C4-2B (cell line): ENCODE measurements around the gene KAZN.

Experiments used
- H3K27ac ChIP-seq: fragments of 450-650 bp; 2 replicates; pipeline ENCODE4 v1.5.1; 2017
- ZFX ChIP-seq: fragments of 450-650 bp; IDR thresholded peaks from 2 replicates; pipeline ENCODE4 v1.6.1; 2017
- TF ChIP-seq, protein P1 (sequence below): fragments of 450-650 bp; conservative IDR thresholded peaks from 2 replicates; pipeline ENCODE4 v1.5.1; 2017; ENCODE audit warnings: mild to moderate bottlenecking

KAZN gene

DNA sequence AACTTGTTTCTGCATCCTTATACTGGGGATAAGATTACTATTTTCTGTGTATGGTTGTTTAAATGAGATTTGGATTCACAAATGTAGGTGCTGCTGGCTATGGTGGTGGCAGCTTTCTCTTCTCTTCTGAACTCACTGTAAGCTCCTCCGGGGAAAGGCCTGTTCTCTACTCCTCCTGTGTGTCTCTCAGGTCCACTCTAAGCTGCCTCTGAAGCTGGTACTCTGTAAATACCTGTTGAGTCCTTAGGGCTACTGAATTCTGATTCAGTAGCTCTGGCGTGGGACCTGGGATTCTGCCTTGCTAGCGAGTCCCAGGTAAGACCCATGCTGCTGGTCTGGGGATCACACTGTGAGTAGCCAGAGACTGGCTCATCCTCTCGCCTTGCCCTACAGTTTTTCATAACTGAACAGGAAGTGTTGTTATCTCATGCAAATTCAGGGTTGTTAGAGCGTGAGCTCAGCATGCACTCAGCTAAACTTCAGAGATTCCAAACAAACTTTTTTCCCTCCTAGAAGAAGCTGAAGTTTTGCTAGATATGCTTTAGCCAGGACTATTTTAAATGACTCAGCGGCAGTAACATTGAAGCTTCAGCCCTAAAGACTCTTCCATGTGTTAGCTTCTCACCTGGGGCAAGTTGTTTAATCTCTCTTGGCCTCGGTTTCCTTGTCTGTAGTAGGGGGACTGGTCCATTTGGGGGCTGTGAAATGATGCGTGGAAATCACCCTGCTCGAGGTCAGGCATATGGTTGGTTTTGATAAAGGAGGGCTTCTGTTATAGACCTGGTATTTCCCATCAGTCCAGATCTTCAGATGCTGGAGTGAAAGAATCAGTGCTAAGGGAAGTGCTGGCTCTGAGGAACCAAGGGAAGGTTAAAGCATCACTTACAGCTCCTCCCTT is 283.5 kb downstream of the KAZN start:
- TF ChIP-seq, protein P1, sequence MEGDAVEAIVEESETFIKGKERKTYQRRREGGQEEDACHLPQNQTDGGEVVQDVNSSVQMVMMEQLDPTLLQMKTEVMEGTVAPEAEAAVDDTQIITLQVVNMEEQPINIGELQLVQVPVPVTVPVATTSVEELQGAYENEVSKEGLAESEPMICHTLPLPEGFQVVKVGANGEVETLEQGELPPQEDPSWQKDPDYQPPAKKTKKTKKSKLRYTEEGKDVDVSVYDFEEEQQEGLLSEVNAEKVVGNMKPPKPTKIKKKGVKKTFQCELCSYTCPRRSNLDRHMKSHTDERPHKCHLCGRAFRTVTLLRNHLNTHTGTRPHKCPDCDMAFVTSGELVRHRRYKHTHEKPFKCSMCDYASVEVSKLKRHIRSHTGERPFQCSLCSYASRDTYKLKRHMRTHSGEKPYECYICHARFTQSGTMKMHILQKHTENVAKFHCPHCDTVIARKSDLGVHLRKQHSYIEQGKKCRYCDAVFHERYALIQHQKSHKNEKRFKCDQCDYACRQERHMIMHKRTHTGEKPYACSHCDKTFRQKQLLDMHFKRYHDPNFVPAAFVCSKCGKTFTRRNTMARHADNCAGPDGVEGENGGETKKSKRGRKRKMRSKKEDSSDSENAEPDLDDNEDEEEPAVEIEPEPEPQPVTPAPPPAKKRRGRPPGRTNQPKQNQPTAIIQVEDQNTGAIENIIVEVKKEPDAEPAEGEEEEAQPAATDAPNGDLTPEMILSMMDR, result no peak
- TF ChIP-seq ZFX, result no peak
- H3K27ac ChIP-seq, result no peak overlapping the region

DNA sequence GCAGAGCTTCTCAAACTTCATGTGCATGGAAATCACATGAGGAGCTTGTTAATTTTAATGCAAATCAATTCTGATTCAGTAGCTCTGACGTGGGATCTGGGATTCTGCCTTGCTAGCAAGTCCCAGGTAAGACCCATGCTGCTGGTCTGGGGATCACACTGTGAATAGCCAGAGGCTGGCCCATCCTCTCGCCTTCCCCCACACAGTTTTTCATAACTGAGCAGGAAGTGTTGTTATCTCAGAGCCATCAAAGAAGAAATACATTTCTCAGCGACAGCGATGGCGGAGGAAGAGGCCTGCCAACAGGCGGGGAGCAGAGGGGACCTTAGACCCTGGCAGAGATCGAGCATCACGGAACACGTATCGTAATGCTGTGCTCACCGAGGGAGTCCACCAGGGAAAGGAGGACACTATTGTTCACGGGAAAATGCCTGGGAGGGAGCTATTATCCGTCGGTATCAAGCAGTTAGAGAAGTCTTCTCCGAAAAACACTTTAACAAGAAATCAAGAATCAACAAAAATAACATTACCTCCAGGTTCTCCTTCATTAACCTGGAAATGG is 286.2 kb downstream of the KAZN start:
- TF ChIP-seq, protein P1, result no peak
- no peak for TF ChIP-seq ZFX
- H3K27ac ChIP-seq, result no peak overlapping the region

DNA sequence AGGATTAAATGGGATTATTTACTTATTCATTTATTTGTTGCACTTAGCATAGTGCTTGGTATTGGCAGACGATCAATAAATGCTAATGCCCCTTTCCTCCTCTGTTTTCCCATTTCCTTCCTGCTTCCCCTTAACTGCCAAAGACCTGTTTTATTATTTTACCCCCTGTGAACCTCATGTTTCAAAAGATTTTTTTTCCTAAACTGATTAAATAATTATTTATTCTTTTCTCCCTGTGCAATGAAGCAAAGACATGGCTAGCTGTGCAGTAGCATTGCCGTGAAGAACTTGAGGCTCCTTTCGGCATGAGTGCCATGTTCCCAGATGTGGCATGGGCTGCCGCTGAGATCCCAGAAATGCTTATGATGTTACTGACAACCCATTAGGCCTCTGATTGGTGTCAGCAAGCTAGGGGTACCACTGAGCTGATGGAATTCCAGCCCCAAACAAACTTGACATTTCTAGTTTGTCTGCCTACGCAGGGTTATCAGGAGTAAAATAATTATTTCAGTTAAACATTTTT is 288.6 kb downstream of the KAZN start:
- TF ChIP-seq, protein P1, result no peak
- no peak for TF ChIP-seq ZFX
- H3K27ac ChIP-seq, result no peak overlapping the region

DNA sequence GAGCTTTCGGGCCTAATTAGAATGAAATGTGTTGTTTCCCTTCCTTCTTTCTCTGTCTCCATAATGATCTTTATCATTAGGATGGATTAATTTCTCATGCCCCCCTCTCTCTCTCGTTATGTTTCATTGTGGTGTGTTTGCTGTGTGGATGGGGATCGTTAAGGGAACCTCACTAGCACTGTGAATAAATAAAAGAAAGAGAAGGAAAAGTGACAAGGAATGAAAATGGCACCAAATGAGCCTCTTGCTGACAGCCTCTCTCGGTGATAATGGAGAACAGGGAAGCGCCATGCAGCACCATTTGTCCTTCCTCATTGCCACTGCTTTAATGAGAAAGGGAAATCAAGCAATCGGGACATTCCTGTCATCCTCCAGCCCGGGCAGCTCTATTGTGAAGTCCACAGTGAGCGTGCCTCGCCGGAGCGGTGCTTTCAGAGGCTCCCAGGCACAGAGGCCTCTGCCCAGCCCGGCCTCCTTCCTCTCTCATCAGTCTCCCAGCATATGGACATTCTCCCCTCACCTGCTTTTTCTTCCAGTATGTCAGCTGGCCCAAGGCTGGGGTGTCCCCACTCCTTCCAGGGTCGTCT is 289.4 kb downstream of the KAZN start:
- H3K27ac ChIP-seq, result no peak overlapping the region
- TF ChIP-seq, protein P1, result no peak
- no peak for TF ChIP-seq ZFX

DNA sequence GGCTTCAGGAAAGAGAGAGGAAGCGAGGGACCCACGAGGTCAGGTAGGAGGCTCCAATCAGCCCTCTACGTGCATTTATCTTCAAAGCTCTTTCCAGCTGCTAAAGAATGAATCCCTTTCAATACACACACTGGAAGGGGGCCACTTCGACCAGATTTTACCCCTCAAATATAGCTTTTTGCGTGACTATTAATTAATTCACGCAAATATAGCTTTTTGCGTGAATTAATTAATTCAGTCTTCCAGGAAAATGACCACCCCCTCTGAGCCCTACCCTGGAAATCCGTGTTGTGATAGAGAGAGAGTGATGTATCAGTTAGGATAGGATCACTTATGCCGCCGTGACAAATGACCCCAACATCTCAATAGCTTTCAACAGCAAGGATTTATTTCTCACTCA is 289.9 kb downstream of the KAZN start:
- H3K27ac ChIP-seq, result no peak overlapping the region
- TF ChIP-seq ZFX, result no peak

DNA sequence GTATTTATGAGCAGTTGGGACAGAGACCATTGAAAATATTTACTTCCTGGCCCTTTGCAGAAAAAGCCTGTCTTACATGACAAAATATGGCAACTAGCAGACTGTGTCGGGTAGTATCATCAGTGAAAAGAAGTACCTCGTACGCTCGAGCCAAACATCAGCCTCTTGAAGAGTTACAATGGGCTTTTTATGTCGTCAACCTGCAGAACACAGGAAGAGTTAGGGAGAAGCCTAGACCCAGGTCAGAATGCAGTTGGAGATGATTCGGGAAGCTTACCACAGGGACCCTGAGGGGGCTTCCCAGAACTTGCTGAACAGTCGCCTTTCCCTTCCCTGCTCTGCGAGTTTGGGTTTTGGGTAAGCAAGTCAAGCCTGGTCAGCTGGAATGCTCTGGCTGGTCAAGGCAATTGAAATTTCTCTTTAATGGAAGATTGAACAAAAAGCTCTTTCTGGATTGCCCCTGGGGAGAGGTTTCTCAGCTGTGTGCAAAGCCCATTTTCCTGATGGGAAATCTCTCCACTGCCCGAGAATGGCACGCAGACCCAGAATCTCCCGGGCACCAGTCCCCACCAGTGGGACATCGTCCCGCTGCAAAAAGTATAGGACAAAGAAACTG is 291.4 kb downstream of the KAZN start:
- no peak overlapping the region for H3K27ac ChIP-seq
- TF ChIP-seq, protein P1, result no peak
- no peak for TF ChIP-seq ZFX

DNA sequence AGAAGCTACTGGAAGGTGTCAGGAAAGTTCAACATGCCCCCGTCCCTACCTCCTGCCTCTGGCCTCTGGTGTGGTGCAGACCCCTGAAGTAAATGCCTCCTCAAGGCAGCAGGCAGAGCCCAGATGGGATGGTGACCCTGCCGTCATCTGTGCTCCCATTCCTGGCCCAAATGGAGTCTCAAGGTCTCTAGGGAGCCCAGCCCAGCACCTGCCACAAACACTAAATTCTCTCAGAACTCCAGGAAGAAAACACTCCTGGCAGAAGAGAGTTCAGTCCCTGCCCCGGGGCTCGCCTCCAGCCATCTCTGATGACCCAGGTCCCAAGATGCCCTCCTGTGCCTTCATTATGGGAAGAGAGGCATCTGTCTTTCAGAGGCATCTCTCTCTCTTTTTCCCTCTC is 293.5 kb downstream of the KAZN start:
- no peak for TF ChIP-seq ZFX
- TF ChIP-seq, protein P1, result no peak
- H3K27ac ChIP-seq, result no peak overlapping the region
